Esophagus muscularis mucosa (tissue), 3 donors: Measurements from ENCODE around the gene ZBTB7C.

ENCODE experiments used
- POLR2A ChIP-seq: fragments of 450-650 bp; IDR thresholded peaks from one replicate; pipeline ENCODE4 v1.6.1; 2017; ENCODE audit warnings: antibody characterized with exemption, moderate library complexity, mild to moderate bottlenecking, low read depth
- POLR2AphosphoS5 ChIP-seq, 2 donors: sonication (generic); formaldehyde crosslinking; IDR thresholded peaks; one replicate each; pipeline ENCODE4 v1.6.1; 2017; ENCODE audit warnings: antibody characterized with exemption in 2 of 2
- TF ChIP-seq, protein P1 (sequence below), 3 experiments: fragments of 200-600 bp in 2 of 3; fragments of 450-650 bp in 1 of 3; sonication (generic) in 2 of 3; IDR thresholded peaks; one replicate each; pipeline ENCODE4 v1.5.1; 2017 to 2019; ENCODE audit warnings: antibody characterized with exemption in 3 of 3, mild to moderate bottlenecking in 2 of 3, moderate library complexity in 1 of 3

DNA sequence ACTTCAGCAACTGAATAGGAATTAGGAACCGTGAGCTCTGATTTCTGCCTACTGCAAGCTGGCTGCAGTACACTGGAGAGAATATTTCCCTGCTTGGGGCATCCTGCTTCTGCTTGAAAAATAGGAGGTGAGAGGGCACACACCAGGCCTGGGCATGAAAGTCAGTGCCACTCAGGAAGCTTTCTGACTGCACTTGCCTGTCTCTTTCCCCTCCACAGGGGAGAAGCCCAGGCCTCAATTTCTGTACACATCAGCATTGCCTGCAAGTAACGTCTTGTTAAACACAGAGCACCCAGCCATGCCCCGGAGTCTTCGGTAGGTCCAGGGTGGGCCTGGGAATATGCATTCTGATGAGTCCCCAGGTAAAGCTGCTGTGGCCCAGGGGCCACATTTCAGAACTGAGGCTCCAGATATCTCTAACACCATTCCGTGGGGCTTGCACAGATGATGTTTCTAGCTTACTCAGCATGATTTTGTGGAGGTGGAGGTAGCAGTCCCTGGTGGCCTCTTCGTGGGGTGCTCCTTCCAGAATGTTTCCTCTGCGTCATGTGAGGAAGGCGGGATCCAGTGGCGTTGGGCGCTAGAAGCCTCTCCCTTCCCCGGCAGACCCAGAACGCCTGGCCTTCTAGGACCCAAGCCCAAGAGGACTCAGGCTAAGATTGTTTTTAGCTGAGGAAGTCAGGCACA, 114.1 kb downstream of the ZBTB7C start:
- TF ChIP-seq POLR2A (no peak), POLR2AphosphoS5 (IDR thresholded peaks at IDR 0.05) (no peak)
- TF ChIP-seq, protein P1, sequence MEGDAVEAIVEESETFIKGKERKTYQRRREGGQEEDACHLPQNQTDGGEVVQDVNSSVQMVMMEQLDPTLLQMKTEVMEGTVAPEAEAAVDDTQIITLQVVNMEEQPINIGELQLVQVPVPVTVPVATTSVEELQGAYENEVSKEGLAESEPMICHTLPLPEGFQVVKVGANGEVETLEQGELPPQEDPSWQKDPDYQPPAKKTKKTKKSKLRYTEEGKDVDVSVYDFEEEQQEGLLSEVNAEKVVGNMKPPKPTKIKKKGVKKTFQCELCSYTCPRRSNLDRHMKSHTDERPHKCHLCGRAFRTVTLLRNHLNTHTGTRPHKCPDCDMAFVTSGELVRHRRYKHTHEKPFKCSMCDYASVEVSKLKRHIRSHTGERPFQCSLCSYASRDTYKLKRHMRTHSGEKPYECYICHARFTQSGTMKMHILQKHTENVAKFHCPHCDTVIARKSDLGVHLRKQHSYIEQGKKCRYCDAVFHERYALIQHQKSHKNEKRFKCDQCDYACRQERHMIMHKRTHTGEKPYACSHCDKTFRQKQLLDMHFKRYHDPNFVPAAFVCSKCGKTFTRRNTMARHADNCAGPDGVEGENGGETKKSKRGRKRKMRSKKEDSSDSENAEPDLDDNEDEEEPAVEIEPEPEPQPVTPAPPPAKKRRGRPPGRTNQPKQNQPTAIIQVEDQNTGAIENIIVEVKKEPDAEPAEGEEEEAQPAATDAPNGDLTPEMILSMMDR (IDR thresholded peaks at IDR 0.05): no peak
